K562 (cell line): ENCODE results near the gene BIRC6. TPM values are rescaled to one million over a fixed set of nuclear protein-coding genes. Genes with fewer than 3 reads are reported as not detected.

Experiments used
- ATAC-seq: fragments of 200-7000 bp; cut with Tn5 transposase; 3 replicates; pipeline ENCODE4 v1.9.1; 2020; ENCODE audit warnings: moderate library complexity
- BruUV-seq: library from RNA; stranded (reverse); fragments of 400-500 nt; replicated peaks from 2 replicates; lab custom pipeline; 2021; lab: Mats Ljungman, UMichigan
- CTCF ChIA-PET: fragments of 300-600 bp; formaldehyde crosslinking; extraction: SDS; loops from one replicate; lab custom pipeline; 2021; ENCODE audit warnings: low intra/inter-chr PET ratio; lab: Yijun Ruan, JAX
- POLR2A ChIA-PET: fragments of 300-600, 350-650 bp; sonication (Branson Sonifier 250); formaldehyde crosslinking; extraction: SDS; loops from one replicate; lab custom pipeline; 2021; ENCODE audit warnings: antibody characterized with exemption, inconsistent platforms; lab: Yijun Ruan, JAX
- DNase-seq, 4 experiments: peaks; one replicate each; pipeline versions ENCODE4 v3.0.0 to v3.0.0-alpha.2; 2011 to 2018; ENCODE audit warnings: low spot score in 3 of 4, mixed read lengths in 3 of 4; ENCODE audit errors: extremely low read depth in 1 of 4
- FAIRE-seq: peaks from 2 replicates; lab custom pipeline; 2011; peaks lifted over from hg19 to GRCh38; lab: Jason Lieb, UNC
- H2AFZ ChIP-seq: 2 replicates; pipeline ENCODE4 v1.6.0; 2011; ENCODE audit warnings: low read depth, low read length, control low read depth, inconsistent platforms
- H3K27ac ChIP-seq: fragments of 200-600 bp; 3 replicates; pipeline ENCODE4 v1.8.0; 2011; ENCODE audit warnings: low read depth, mild to moderate bottlenecking, control low read depth, inconsistent platforms, low read length, moderate library complexity, mixed read lengths; ENCODE audit errors: extremely low read depth
- H3K27me3 ChIP-seq, 2 experiments: fragments of 300-600 bp in 1 of 2; 2 replicates in 1 of 2; 3 replicates in 1 of 2; pipeline versions ENCODE4 v1.6.0 to v1.8.0; 2011; ENCODE audit warnings: inconsistent platforms in 2 of 2, low read length in 2 of 2, mild to moderate bottlenecking in 1 of 2, mixed read lengths in 1 of 2, moderate library complexity in 1 of 2; ENCODE audit not compliant: control insufficient read depth in 2 of 2, insufficient read depth in 2 of 2
- H3K36me3 ChIP-seq: fragments of 300-600 bp; 3 replicates; pipeline ENCODE4 v1.8.0; 2011; ENCODE audit warnings: mild to moderate bottlenecking, low read length, inconsistent platforms; ENCODE audit not compliant: control insufficient read depth, insufficient read depth
- H3K4me1 ChIP-seq, 2 experiments: fragments of 200-600 bp in 1 of 2; replicated peaks in 1 of 2; 2 replicates in 1 of 2; 3 replicates in 1 of 2; pipeline versions ENCODE4 v1.5.1 to v1.8.0; 2011; ENCODE audit warnings: inconsistent platforms in 2 of 2, low read length in 2 of 2, mild to moderate bottlenecking in 1 of 2, mixed read lengths in 1 of 2, moderate library complexity in 1 of 2; ENCODE audit not compliant: control insufficient read depth in 2 of 2, insufficient read depth in 2 of 2
- H3K4me2 ChIP-seq: 2 replicates; pipeline ENCODE4 v1.6.1; 2011; ENCODE audit warnings: low read length, control low read depth, inconsistent platforms, mixed read lengths; ENCODE audit not compliant: insufficient read depth
- H3K4me3 ChIP-seq: fragments of 200-600 bp; sonication (generic), shearing (Covaris generic); 2 replicates; pipeline ENCODE4 v1.5.1; 2016; ENCODE audit warnings: control low read depth, inconsistent platforms
- H3K79me2 ChIP-seq: fragments of 200-600 bp; 3 replicates; pipeline ENCODE4 v1.8.0; 2011; ENCODE audit warnings: low read length, inconsistent platforms; ENCODE audit not compliant: control insufficient read depth, insufficient read depth
- H3K9ac ChIP-seq, 2 experiments: 2 replicates each; pipeline versions ENCODE4 v1.6.0 to v1.6.1; 2011; ENCODE audit warnings: low read depth in 2 of 2, low read length in 2 of 2, control low read depth in 1 of 2, inconsistent platforms in 1 of 2, mild to moderate bottlenecking in 1 of 2, mixed read lengths in 1 of 2; ENCODE audit not compliant: insufficient read depth in 1 of 2
- H3K9me1 ChIP-seq: one replicate; pipeline ENCODE4 v1.6.0; 2011; ENCODE audit warnings: inconsistent platforms, mild to moderate bottlenecking, low read length, moderate library complexity; ENCODE audit not compliant: control insufficient read depth, insufficient read depth
- H3K9me3 ChIP-seq: replicated peaks from 2 replicates; pipeline ENCODE4 v1.5.1; 2011; ENCODE audit warnings: low read depth, low read length, inconsistent platforms; ENCODE audit not compliant: control insufficient read depth, insufficient read depth
- H4K20me1 ChIP-seq: replicated peaks from 2 replicates; pipeline ENCODE4 v1.6.1; 2011; ENCODE audit warnings: low read length, inconsistent platforms, mixed read lengths; ENCODE audit not compliant: control insufficient read depth, insufficient read depth
- BCOR ChIP-seq: fragments of 450-650 bp; IDR thresholded peaks from 2 replicates; pipeline ENCODE4 v1.6.1; 2016
- BRD9 ChIP-seq: fragments of 450-650 bp; IDR thresholded peaks from 2 replicates; pipeline ENCODE4 v1.6.1; 2018; ENCODE audit warnings: low read depth; ENCODE audit not compliant: partially characterized antibody
- CBX1 ChIP-seq: sonication (generic); IDR thresholded peaks from 2 replicates; pipeline ENCODE4 v1.6.1; 2016; ENCODE audit warnings: antibody characterized with exemption, low read depth, mild to moderate bottlenecking
- E2F6 ChIP-seq, 2 experiments: IDR thresholded peaks; 2 replicates each; pipeline ENCODE4 v1.6.1; 2011; ENCODE audit warnings: borderline replicate concordance in 1 of 2, control low read depth in 1 of 2, low read depth in 1 of 2, low read length in 1 of 2, mild to moderate bottlenecking in 1 of 2, mixed read lengths in 1 of 2, moderate library complexity in 1 of 2; ENCODE audit not compliant: insufficient read depth in 1 of 2, insufficient read length in 1 of 2, poor library complexity in 1 of 2, severe bottlenecking in 1 of 2; ENCODE audit errors: extremely low read depth in 1 of 2
- FOXK2 ChIP-seq, 2 experiments: fragments of 450-650 bp; IDR thresholded peaks in 1 of 2; conservative IDR thresholded peaks in 1 of 2; 2 replicates each; pipeline ENCODE4 v1.6.1; 2016; ENCODE audit warnings: low read depth in 2 of 2, mild to moderate bottlenecking in 1 of 2
- IFI16 ChIP-seq: fragments of 250-450 bp; sonication (Bioruptor Pico); IDR thresholded peaks from 2 replicates; pipeline ENCODE4 v2.1.2; 2022; ENCODE audit warnings: mild to moderate bottlenecking, inconsistent platforms
- MEIS2 ChIP-seq: fragments of 450-650 bp; IDR thresholded peaks from 2 replicates; pipeline ENCODE4 v1.6.1; 2014; ENCODE audit warnings: mild to moderate bottlenecking; ENCODE audit not compliant: partially characterized antibody
- POLR3G ChIP-seq: IDR thresholded peaks from 2 replicates; pipeline ENCODE4 v1.6.1; 2011; ENCODE audit not compliant: insufficient read length, insufficient replicate concordance; ENCODE audit errors: extremely low read depth
- RAD21 ChIP-seq, 2 experiments: fragments of 250-450 bp in 1 of 2; fragments of 450-650 bp in 1 of 2; sonication (Bioruptor Pico) in 1 of 2; formaldehyde crosslinking in 1 of 2; IDR thresholded peaks in 1 of 2; conservative IDR thresholded peaks in 1 of 2; 2 replicates each; pipeline versions ENCODE4 v1.4.0 to v1.8.0; 2020 to 2022; ENCODE audit warnings: mild to moderate bottlenecking in 2 of 2, moderate library complexity in 1 of 2
- SIRT6 ChIP-seq: IDR thresholded peaks from one replicate; pipeline ENCODE4 v1.6.1; 2012; ENCODE audit warnings: low read depth, mild to moderate bottlenecking, control low read depth, inconsistent platforms, low read length, moderate library complexity
- ZNF165 ChIP-seq: fragments of 250-450 bp; sonication (Bioruptor Pico); IDR thresholded peaks from 2 replicates; pipeline ENCODE4 v1.4.0; 2020; ENCODE audit warnings: borderline replicate concordance
- ZNF24 ChIP-seq: fragments of 450-650 bp; IDR thresholded peaks from 2 replicates; pipeline ENCODE4 v1.6.1; 2016
- ZNF398 ChIP-seq: fragments of 250-450 bp; sonication (Bioruptor Pico); IDR thresholded peaks from 2 replicates; pipeline ENCODE4 v1.8.0; 2021; ENCODE audit warnings: moderate library complexity, mild to moderate bottlenecking, inconsistent platforms
- ZNF699 ChIP-seq: fragments of 250-450 bp; sonication (Bioruptor Pico); IDR thresholded peaks from 2 replicates; pipeline ENCODE4 v1.8.0; 2021; ENCODE audit warnings: mild to moderate bottlenecking, moderate library complexity; ENCODE audit not compliant: insufficient replicate concordance
- WGBS: fragments of 100-300 bp; shearing (Covaris generic); methylation state at CpG from one replicate; pipeline ENCODE4 v1.1.6; 2016; ENCODE audit warnings: low coverage, mixed read lengths; ENCODE audit not compliant: insufficient coverage; ENCODE audit errors: missing lambda C conversion rate; 5-methylcytosine and 5-hydroxymethylcytosine counted together
- in situ Hi-C: fragments of 300-500 bp; cut with MboI; formaldehyde crosslinking; loops from 4 replicates; pipeline ENCODE4 v1.15.0; 2018; ENCODE audit warnings: inconsistent platforms, mixed read lengths
- intact Hi-C: fragments of 100-400 bp; cut with micrococcal nuclease; formaldehyde crosslinking; loops from 2 replicates; pipeline ENCODE4 v1.14.2; 2022
- polyA plus RNA-seq, 8 experiments: library from polyadenylated mRNA; depleted of rRNA in 4 of 8; stranded (reverse) in 5 of 8; unstranded in 3 of 8; fragments of >200 nt; fragmentation: Nextera tagmentation in 2 of 8; fragmentation: Illumina TruSeq in 1 of 8; extraction: Ambion mirVana in 2 of 8; extraction: Trizol in 1 of 8; gene quantifications; 2 replicates each; pipeline versions ENCODE4 v1.2.1 to v1.2.3, GENCODE V29; 2011 to 2014; ENCODE audit warnings: inconsistent platforms in 1 of 8, missing spikeins in 1 of 8
- total RNA-seq, 7 experiments: library from RNA; depleted of rRNA in 6 of 7; stranded (reverse); fragments of >200 nt in 6 of 7; fragmentation: Illumina TruSeq in 2 of 7; extraction: Trizol in 2 of 7; gene quantifications; 2 replicates each; pipeline versions ENCODE4 v1.2.1 to v1.2.3, GENCODE V29; 2011 to 2021; ENCODE audit warnings: low replicate concordance in 1 of 7
- TF ChIP-seq, protein P1 (sequence below): fragments of 250-450 bp; sonication (Bioruptor Pico); IDR thresholded peaks from 2 replicates; pipeline ENCODE4 v1.9.0; 2021; ENCODE audit warnings: mild to moderate bottlenecking, inconsistent platforms

BIRC6 gene
- total and polyA plus RNA-seq, 9 of the 15 experiments (the other 6 are each of a cell fraction or from before 2014, with no cell fraction given), result 18.8 to 110 (median 49.8) TPM

- BruUV-seq, result no TSS peak
- Histone ChIP-seq H3K9me3 (no peaks in the 10 kb centered on the region), H3K79me2 (peaks cover 99% of the 10 kb centered on the region), H3K36me3 (peaks cover 12% of the 10 kb centered on the region; the same call in 2 of the 3 replicates), H4K20me1 (peaks cover 6% of the 10 kb centered on the region), H3K27me3 (no peaks in the 10 kb centered on the region), H3K4me3 (no peak overlapping the region), H3K9ac (no peak overlapping the region), H3K4me2 (no peak overlapping the region), H2AFZ (no peak overlapping the region), H3K4me1 (0 out of 5 replicates have a peak, but pooled peaks cover 0 to 6% of the 10 kb centered on the region in 2 experiments), H3K9me1 (no peaks in the 10 kb centered on the region), H3K27ac (no peak overlapping the region)
- ChIA-PET CTCF (no interaction called here), POLR2A (interaction anchor here (0.6 to 1.7 kb wide), 4 partner anchors 9 to 272 kb away, joined by 5 to 7 read pairs (median 6); no protein-coding TSS in a partner anchor)
- 89% methylated on average over 8 of the region's 9 CpGs for WGBS
- in situ Hi-C loops, result no loop called here
- intact Hi-C loops, result no loop called here
- DNase-seq (no peak), ATAC-seq (no peak), FAIRE-seq (no peak)
- TF ChIP-seq SIRT6, result no peak
- TF ChIP-seq FOXK2 (conservative IDR thresholded peaks at IDR 0.05 in 1 of 2, IDR thresholded peaks at IDR 0.05 in 1 of 2; ENCODE audit: low read depth in 2 of 2), result no peak
- no peak for TF ChIP-seq POLR3G
- no peak for TF ChIP-seq BCOR
- TF ChIP-seq ZNF398, result no peak
- no peak for TF ChIP-seq IFI16 (CRISPR knock-in tag)
- no peak for TF ChIP-seq CBX1
- TF ChIP-seq RAD21 (CRISPR knock-in tag; conservative IDR thresholded peaks at IDR 0.05 in 1 of 2, IDR thresholded peaks at IDR 0.05 in 1 of 2), result no peak
- no peak for TF ChIP-seq ZNF165
- no peak for TF ChIP-seq BRD9
- TF ChIP-seq E2F6 (IDR thresholded peaks at IDR 0.05; ENCODE audit: borderline replicate concordance in 1 of 2, extremely low read depth in 1 of 2, insufficient read depth in 1 of 2, insufficient read length in 1 of 2, low read depth in 1 of 2, low read length in 1 of 2, poor library complexity in 1 of 2, severe bottlenecking in 1 of 2), result no peak
- TF ChIP-seq MEIS2, result no peak
- TF ChIP-seq, protein P1, sequence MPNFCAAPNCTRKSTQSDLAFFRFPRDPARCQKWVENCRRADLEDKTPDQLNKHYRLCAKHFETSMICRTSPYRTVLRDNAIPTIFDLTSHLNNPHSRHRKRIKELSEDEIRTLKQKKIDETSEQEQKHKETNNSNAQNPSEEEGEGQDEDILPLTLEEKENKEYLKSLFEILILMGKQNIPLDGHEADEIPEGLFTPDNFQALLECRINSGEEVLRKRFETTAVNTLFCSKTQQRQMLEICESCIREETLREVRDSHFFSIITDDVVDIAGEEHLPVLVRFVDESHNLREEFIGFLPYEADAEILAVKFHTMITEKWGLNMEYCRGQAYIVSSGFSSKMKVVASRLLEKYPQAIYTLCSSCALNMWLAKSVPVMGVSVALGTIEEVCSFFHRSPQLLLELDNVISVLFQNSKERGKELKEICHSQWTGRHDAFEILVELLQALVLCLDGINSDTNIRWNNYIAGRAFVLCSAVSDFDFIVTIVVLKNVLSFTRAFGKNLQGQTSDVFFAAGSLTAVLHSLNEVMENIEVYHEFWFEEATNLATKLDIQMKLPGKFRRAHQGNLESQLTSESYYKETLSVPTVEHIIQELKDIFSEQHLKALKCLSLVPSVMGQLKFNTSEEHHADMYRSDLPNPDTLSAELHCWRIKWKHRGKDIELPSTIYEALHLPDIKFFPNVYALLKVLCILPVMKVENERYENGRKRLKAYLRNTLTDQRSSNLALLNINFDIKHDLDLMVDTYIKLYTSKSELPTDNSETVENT, result no peak
- no peak for TF ChIP-seq ZNF699 (CRISPR knock-in tag)
- TF ChIP-seq ZNF24, result no peak
Measured at GRCh38 chr2:32369222-32369621, 12.4 kb downstream of the BIRC6 start.
